ENCODE measurements around the gene PTPRD.
A peak's percentile ranks its signal among the peaks of the same experiment; 100 is the strongest.

Gene PTPRD

GRCh38 chr9:8718121-8718725 lies 1894.6 kb downstream of the PTPRD start:
- Histone ChIP-seq H3K4me1 (ENCODE audit: control insufficient read depth, insufficient read depth, low read length) (peaks cover 4% of the 10 kb centered on the region; the same call in 1 of the 2 replicates), H3K27ac (ENCODE audit: extremely low read depth, low read depth, low read length) (no peak overlapping the region), H3K9me3 (ENCODE audit: control insufficient read depth, insufficient read depth, low read depth, low read length) (no peaks in the 10 kb centered on the region), H3K36me3 (ENCODE audit: control insufficient read depth in 2 of 2, insufficient read depth in 1 of 2, low read length in 2 of 2) (no peaks in the 10 kb centered on the region), H3K4me3 (ENCODE audit: low read depth, low read length) (no peak overlapping the region)
- CTCF ChIA-PET: interaction anchor here (1.1 kb wide), 1 partner anchor 42 kb away, joined by 3 read pairs; no protein-coding TSS in a partner anchor
- TF ChIP-seq, protein P1, sequence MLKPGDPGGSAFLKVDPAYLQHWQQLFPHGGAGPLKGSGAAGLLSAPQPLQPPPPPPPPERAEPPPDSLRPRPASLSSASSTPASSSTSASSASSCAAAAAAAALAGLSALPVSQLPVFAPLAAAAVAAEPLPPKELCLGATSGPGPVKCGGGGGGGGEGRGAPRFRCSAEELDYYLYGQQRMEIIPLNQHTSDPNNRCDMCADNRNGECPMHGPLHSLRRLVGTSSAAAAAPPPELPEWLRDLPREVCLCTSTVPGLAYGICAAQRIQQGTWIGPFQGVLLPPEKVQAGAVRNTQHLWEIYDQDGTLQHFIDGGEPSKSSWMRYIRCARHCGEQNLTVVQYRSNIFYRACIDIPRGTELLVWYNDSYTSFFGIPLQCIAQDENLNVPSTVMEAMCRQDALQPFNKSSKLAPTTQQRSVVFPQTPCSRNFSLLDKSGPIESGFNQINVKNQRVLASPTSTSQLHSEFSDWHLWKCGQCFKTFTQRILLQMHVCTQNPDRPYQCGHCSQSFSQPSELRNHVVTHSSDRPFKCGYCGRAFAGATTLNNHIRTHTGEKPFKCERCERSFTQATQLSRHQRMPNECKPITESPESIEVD (tag by site-specific recombination; IDR thresholded peaks at IDR 0.05): peak; percentile 97
- TF ChIP-seq, protein P2, sequence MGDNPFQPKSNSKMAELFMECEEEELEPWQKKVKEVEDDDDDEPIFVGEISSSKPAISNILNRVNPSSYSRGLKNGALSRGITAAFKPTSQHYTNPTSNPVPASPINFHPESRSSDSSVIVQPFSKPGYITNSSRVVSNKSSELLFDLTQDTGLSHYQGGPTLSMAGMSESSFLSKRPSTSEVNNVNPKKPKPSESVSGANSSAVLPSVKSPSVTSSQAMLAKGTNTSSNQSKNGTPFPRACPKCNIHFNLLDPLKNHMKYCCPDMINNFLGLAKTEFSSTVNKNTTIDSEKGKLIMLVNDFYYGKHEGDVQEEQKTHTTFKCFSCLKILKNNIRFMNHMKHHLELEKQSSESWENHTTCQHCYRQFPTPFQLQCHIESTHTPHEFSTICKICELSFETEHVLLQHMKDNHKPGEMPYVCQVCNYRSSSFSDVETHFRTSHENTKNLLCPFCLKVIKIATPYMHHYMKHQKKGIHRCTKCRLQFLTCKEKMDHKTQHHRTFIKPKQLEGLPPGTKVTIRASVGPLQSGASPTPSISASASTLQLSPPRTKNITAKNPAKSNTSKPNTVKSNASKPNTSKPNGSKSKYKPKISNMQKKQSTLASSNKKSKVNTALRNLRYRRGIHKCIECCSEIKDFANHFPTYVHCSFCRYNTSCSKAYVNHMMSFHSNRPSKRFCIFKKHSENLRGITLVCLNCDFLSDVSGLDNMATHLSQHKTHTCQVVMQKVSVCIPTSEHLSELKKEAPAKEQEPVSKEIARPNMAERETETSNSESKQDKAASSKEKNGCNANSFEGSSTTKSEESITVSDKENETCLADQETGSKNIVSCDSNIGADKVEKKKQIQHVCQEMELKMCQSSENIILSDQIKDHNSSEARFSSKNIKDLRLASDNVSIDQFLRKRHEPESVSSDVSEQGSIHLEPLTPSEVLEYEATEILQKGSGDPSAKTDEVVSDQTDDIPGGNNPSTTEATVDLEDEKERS (tag by site-specific recombination; IDR thresholded peaks at IDR 0.05): no peak
- TF ChIP-seq ZNF366 (tag by site-specific recombination; conservative IDR thresholded peaks at IDR 0.05) (0 out of 2 replicates have a peak, but pooled peaks have one; percentile 25), ZNF518A (tag by site-specific recombination; conservative IDR thresholded peaks at IDR 0.05; ENCODE audit: low read depth) (no peak), ZNF629 (tag by site-specific recombination; IDR thresholded peaks at IDR 0.05) (peak; percentile 51), FEZF1 (tag by site-specific recombination; IDR thresholded peaks at IDR 0.05) (peak; percentile 28), OSR2 (tag by site-specific recombination; IDR thresholded peaks at IDR 0.05) (peak; percentile 76), ZNF660 (tag by site-specific recombination; IDR thresholded peaks at IDR 0.05) (peak; percentile 48; the same call in 1 of the 2 replicates), WT1 (tag by site-specific recombination; IDR thresholded peaks at IDR 0.05) (peak; percentile 62; the same call in 1 of the 2 replicates), ZNF184 (tag by site-specific recombination; IDR thresholded peaks at IDR 0.05) (no peak), ZNF274 (IDR thresholded peaks at IDR 0.05; ENCODE audit: low read length) (no peak), ZNF274 (tag by site-specific recombination; IDR thresholded peaks at IDR 0.05; ENCODE audit: borderline replicate concordance) (no peak), IKZF3 (tag by site-specific recombination; IDR thresholded peaks at IDR 0.05) (peak; percentile 43; the same call in 1 of the 2 replicates), PRDM10 (tag by site-specific recombination; IDR thresholded peaks at IDR 0.05) (peak; percentile 91), OVOL3 (tag by site-specific recombination; IDR thresholded peaks at IDR 0.05) (0 out of 2 replicates have a peak, but pooled peaks have one; percentile 43), ZEB2 (tag by site-specific recombination; IDR thresholded peaks at IDR 0.05) (peak; percentile 64; the same call in 1 of the 2 replicates)
- TF ChIP-seq, protein P3, sequence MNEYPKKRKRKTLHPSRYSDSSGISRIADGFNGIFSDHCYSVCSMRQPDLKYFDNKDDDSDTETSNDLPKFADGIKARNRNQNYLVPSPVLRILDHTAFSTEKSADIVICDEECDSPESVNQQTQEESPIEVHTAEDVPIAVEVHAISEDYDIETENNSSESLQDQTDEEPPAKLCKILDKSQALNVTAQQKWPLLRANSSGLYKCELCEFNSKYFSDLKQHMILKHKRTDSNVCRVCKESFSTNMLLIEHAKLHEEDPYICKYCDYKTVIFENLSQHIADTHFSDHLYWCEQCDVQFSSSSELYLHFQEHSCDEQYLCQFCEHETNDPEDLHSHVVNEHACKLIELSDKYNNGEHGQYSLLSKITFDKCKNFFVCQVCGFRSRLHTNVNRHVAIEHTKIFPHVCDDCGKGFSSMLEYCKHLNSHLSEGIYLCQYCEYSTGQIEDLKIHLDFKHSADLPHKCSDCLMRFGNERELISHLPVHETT (tag by site-specific recombination; IDR thresholded peaks at IDR 0.05): no peak
- POLR2A ChIA-PET: no interaction called here
